BJ (cell line): ENCODE data around the gene BUB1. TPM values are rescaled to one million over a fixed set of nuclear protein-coding genes. Genes with fewer than 3 reads are reported as not detected.

ENCODE experiments used
- CTCF ChIA-PET: fragments of 350-600 bp; formaldehyde crosslinking; extraction: SDS; loops from one replicate; lab custom pipeline; 2021; ENCODE audit warnings: antibody characterized with exemption, inconsistent platforms; lab: Yijun Ruan, JAX
- POLR2A ChIA-PET: fragments of 300-600 bp; sonication (Branson Sonifier 250); formaldehyde crosslinking; extraction: SDS; loops from one replicate; lab custom pipeline; 2021; ENCODE audit warnings: antibody characterized with exemption; lab: Charles Lee
- DNase-seq: peaks from one replicate; pipeline ENCODE4 v3.0.0-alpha.2; 2011; ENCODE audit warnings: low read depth
- H3K27me3 ChIP-seq: 2 replicates; pipeline ENCODE4 v1.6.0; 2011; ENCODE audit warnings: low read length; ENCODE audit not compliant: control insufficient read depth, insufficient read depth
- H3K36me3 ChIP-seq: 2 replicates; pipeline ENCODE4 v1.5.1; 2011; ENCODE audit warnings: low read length; ENCODE audit not compliant: control insufficient read depth, insufficient read depth
- H3K4me3 ChIP-seq: 2 replicates; pipeline ENCODE4 v1.5.1; 2011; ENCODE audit warnings: low read depth, mild to moderate bottlenecking, control low read depth, low read length
- polyA minus RNA-seq: library from RNA; depleted of rRNA, polyadenylated mRNA; stranded (reverse); fragments of >200 nt; gene quantifications from 2 replicates; pipeline ENCODE4 v1.2.3, GENCODE V29; 2011; rRNA and poly(A)+ RNA removed
- polyA plus RNA-seq: library from polyadenylated mRNA; depleted of rRNA; stranded (reverse); fragments of >200 nt; gene quantifications from 2 replicates; pipeline ENCODE4 v1.2.3, GENCODE V29; 2011; rRNA removed
- TF ChIP-seq, protein P1 (sequence below): IDR thresholded peaks from 2 replicates; pipeline ENCODE4 v1.5.1; 2011; ENCODE audit warnings: low read depth, mild to moderate bottlenecking, control low read depth, inconsistent platforms, low read length, moderate library complexity; ENCODE audit not compliant: insufficient read depth

The BUB1 gene
- polyA plus RNA-seq = 22.2 and 23.9 TPM in 2 replicates
- polyA minus RNA-seq = 18.6 and 22.1 TPM in 2 replicates

DNA sequence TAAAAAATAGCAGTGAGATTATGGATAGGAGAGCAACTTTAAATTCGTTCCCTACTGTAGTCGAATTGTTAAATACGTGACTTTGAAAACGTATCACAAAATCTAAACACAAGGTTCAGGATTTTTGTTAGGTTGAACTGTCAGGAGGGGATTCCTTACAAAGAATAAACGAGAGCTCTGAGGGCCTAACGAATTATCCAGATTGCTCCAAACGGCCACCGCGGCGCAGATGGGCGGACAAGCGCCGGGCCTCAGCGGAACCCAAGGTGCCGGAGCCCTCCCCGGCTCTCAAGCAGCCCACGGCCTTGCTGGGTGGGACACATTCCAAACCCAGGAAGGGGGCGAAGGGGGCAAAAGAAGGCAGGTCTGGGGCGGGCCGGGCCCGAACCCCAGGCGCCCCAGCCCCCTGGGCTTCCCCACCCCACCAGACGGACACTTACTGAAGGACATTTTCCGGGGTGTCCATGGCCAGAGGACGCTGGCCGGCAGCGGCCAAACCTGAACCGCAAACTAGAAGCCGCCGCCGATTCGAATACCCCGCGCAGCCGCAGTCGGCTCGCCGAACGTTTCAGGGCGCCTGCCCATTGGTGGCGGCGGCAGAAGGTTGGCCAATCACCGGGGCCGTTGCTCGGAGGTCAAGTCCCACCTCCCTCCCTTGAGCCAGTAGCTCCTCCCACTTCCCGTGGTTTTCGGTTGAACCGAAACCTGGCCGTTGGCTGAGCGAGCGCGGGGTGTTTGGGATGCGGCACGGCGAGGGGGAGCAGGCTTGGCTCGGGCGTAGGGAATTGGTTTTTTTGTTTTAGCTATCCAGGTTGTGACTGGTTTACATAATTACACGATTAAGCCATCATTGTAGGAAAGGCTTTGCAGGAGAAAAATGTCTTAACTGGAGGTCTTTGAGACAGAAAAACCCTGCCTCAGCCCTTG lies at the start of gene BUB1:
BUB1 (minus strand) TSS at position 534 of the 927 bp plus-strand sequence; CDS start at position 466, 68 bp downstream.
- TF ChIP-seq, protein P1, sequence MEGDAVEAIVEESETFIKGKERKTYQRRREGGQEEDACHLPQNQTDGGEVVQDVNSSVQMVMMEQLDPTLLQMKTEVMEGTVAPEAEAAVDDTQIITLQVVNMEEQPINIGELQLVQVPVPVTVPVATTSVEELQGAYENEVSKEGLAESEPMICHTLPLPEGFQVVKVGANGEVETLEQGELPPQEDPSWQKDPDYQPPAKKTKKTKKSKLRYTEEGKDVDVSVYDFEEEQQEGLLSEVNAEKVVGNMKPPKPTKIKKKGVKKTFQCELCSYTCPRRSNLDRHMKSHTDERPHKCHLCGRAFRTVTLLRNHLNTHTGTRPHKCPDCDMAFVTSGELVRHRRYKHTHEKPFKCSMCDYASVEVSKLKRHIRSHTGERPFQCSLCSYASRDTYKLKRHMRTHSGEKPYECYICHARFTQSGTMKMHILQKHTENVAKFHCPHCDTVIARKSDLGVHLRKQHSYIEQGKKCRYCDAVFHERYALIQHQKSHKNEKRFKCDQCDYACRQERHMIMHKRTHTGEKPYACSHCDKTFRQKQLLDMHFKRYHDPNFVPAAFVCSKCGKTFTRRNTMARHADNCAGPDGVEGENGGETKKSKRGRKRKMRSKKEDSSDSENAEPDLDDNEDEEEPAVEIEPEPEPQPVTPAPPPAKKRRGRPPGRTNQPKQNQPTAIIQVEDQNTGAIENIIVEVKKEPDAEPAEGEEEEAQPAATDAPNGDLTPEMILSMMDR = no peak
- no peaks in the 10 kb centered on the region for H3K36me3 ChIP-seq
- DNase-seq = peak; percentile 75
- POLR2A ChIA-PET = no interaction called here
- CTCF ChIA-PET = interaction anchor here (0.9 kb wide), 1 partner anchor 15 kb away, joined by 3 read pairs; no protein-coding TSS in a partner anchor
- no peaks in the 10 kb centered on the region for H3K27me3 ChIP-seq
- peak within 1 kb of the TSS; percentile 83 for H3K4me3 ChIP-seq

GRCh38 chr2:110726285-110726684 lies 48.4 kb upstream of the BUB1 start:
- CTCF ChIA-PET = no interaction called here
- no peaks in the 10 kb centered on the region for H3K36me3 ChIP-seq
- POLR2A ChIA-PET = no interaction called here
- TF ChIP-seq, protein P1 = no peak
- H3K27me3 ChIP-seq = peaks cover 25% of the 10 kb centered on the region
- H3K4me3 ChIP-seq = no peak overlapping the region
- DNase-seq = no peak

DNA sequence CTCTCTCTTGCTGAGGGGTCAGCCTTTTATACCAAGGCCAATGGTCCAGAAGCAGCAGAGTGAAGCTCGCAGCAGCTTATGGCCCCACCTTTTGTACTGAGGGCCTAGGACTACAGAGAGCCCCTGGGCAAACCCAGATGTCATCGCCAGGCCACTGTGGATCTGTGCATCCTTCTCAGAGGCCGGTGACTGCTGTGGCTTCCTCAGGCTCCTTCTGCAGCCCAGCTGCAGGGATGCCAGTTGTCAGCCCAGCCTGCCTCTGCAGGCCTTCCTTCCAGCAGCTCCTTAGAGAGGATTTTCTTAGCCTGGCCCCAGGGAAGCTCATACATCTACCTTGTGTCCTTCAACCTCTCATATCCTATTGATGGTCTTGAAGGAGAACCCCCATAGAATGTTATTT lies 48.0 kb upstream of the BUB1 start:
- ChIA-PET POLR2A (no interaction called here), CTCF (no interaction called here)
- Histone ChIP-seq H3K27me3 (peaks cover 23% of the 10 kb centered on the region), H3K36me3 (no peaks in the 10 kb centered on the region), H3K4me3 (no peak overlapping the region)
- DNase-seq = no peak
- TF ChIP-seq, protein P1 = no peak

DNA sequence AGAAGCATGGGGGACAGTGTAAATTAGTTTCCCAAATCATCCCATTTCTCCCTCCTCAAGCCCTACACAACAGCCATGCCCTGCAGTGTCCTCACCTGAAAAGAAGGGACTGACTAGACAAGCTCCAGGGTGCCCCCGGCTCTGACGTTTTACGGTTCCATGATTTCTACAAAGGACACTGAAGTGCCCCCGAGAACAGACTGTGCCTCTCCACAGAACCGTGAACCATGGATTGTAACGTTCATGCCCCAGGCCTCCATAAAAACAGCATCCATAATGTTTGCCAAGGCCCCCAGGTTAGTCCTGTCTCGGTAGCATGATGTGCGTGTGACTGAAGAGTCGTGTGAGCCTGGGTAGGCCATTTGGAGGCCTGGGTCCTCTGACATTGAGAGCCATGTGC lies 47.5 kb upstream of the BUB1 start:
- TF ChIP-seq, protein P1 = no peak
- POLR2A ChIA-PET = no interaction called here
- Histone ChIP-seq H3K27me3 (peaks cover 18% of the 10 kb centered on the region), H3K36me3 (no peaks in the 10 kb centered on the region), H3K4me3 (no peak overlapping the region)
- CTCF ChIA-PET = no interaction called here
- DNase-seq = no peak

DNA sequence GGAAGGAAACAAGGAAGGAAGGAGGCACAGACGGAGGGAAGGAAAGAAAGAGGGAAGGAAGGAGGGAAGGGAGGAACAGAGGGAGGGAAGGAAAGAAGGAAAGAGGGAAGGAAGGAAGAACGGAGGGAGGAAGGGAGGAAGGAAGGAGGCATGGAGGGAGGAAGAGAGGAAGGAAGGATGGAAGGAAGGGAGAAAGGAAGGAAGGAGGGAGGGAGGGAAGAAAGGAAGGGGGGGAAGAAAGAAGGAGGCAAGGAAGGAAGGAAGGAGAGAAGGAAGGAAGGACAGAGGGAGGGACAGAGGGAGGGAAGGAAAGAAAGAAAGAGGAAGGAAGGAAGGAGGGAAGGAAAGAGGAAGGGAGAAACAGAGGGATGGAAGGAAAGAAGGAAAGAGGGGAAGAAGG lies 47.0 kb upstream of the BUB1 start:
- H3K27me3 ChIP-seq = peaks cover 20% of the 10 kb centered on the region
- H3K36me3 ChIP-seq = no peaks in the 10 kb centered on the region
- POLR2A ChIA-PET = no interaction called here
- CTCF ChIA-PET = no interaction called here
- TF ChIP-seq, protein P1 = no peak
- DNase-seq = no peak
- H3K4me3 ChIP-seq = no peak overlapping the region
